HG02870 (cell line): ENCODE data around the gene PGBD5.

Experiments used
- ATAC-seq: cut with Tn5 transposase; IDR thresholded peaks from one replicate; pipeline ENCODE4 v1.9.1; 2021; ENCODE audit warnings: mild to moderate bottlenecking, moderate library complexity; ENCODE audit not compliant: unreplicated experiment

PGBD5 gene

GRCh38 chr1:230308039-230308438 is 118.1 kb downstream of the PGBD5 start:
- ATAC-seq = no peak

- ATAC-seq = no peak
Observed at GRCh38 chr1:230307213-230307612, 118.9 kb downstream of the PGBD5 start.

GRCh38 chr1:230306169-230306568 is 120.0 kb downstream of the PGBD5 start:
- ATAC-seq = no peak

GRCh38 chr1:230303822-230304221 is 122.3 kb downstream of the PGBD5 start:
- ATAC-seq = no peak

GRCh38 chr1:230303069-230303468 is 123.1 kb downstream of the PGBD5 start:
- ATAC-seq = no peak

GRCh38 chr1:230301822-230302221 is 124.3 kb downstream of the PGBD5 start:
- ATAC-seq = no peak

GRCh38 chr1:230301322-230301721 is 124.8 kb downstream of the PGBD5 start:
- ATAC-seq = no peak

- ATAC-seq = no peak
Observed at GRCh38 chr1:230300322-230301301, 125.5 kb downstream of the PGBD5 start.

- ATAC-seq = no peak
Observed at GRCh38 chr1:230299191-230300006, 126.7 kb downstream of the PGBD5 start.

- no peak for ATAC-seq
Observed at GRCh38 chr1:230295367-230295766, 130.8 kb downstream of the PGBD5 start.

GRCh38 chr1:230293390-230293700 is 132.8 kb downstream of the PGBD5 start:
- ATAC-seq = no peak

- no peak for ATAC-seq
Observed at GRCh38 chr1:230292689-230293389, 133.3 kb downstream of the PGBD5 start.

- no peak for ATAC-seq
Observed at GRCh38 chr1:230291731-230292620, 134.2 kb downstream of the PGBD5 start.

GRCh38 chr1:230289350-230289644 is 136.8 kb downstream of the PGBD5 start:
- ATAC-seq = no peak

GRCh38 chr1:230288641-230289349 is 137.3 kb downstream of the PGBD5 start:
- no peak for ATAC-seq

- no peak for ATAC-seq
Observed at GRCh38 chr1:230287674-230288315, 138.3 kb downstream of the PGBD5 start.

GRCh38 chr1:230286890-230287269 is 139.3 kb downstream of the PGBD5 start:
- no peak for ATAC-seq

- ATAC-seq = no peak
Observed at GRCh38 chr1:230286166-230286889, 139.8 kb downstream of the PGBD5 start.

- no peak for ATAC-seq
Observed at GRCh38 chr1:230285351-230285750, 140.8 kb downstream of the PGBD5 start.
